ENCODE data around the gene CFAP58. TPM values are rescaled to one million over a fixed set of nuclear protein-coding genes. Genes with fewer than 3 reads are reported as not detected.

Gene CFAP58
- total and polyA plus RNA-seq, 2 donors (not counting 3 experiments of a cell fraction or from before 2014, with no cell fraction given) = 0.07 to 0.29 TPM

DNA sequence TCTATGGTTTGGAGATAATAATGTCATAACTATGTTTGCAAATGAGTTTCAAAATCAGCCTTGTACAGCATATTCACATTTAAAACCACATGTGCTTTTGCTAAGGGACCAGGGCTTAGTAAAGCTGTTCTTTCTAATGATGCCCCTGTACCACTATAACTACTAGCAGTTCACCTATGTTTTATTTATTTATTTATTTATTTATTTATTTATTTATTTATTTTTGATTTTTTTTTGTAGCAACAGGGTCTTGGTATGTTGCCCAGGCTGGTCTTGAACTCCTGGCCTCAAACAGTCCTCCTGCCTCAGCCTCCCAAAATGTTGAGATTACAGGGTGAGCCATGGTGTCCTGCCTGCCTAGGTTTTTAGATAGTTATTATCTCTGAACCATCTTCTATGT is 96.9 kb downstream of the CFAP58 start:
- Histone ChIP-seq H3K79me2 (ENCODE audit: control insufficient read depth, insufficient read depth, low read length) (no peaks in the 10 kb centered on the region), H3K4me1 (ENCODE audit: control insufficient read depth, extremely low read depth, insufficient read depth, low read length) (no peaks in the 10 kb centered on the region), H3K9me3 (replicated peaks; ENCODE audit: control insufficient read depth, insufficient read depth, low read length) (no peaks in the 10 kb centered on the region), H3K9ac (replicated peaks; ENCODE audit: extremely low read depth, insufficient read depth, low read length) (no peak overlapping the region), H4K20me1 (replicated peaks; ENCODE audit: control insufficient read depth, extremely low read depth, insufficient read depth, low read length) (no peaks in the 10 kb centered on the region), H3K36me3 (ENCODE audit: control insufficient read depth in 2 of 2, extremely low read depth in 1 of 2, insufficient read depth in 2 of 2, low read length in 2 of 2) (no peaks in the 10 kb centered on the region), H3K4me3 (replicated peaks in 1 of 3; ENCODE audit: insufficient read depth in 1 of 3, low read depth in 1 of 3, low read length in 3 of 3) (no peak overlapping the region), H3K4me2 (ENCODE audit: insufficient read depth, low read length) (no peak overlapping the region), H3K27ac (ENCODE audit: insufficient read depth, low read depth, low read length) (no peak overlapping the region), H3K9me1 (replicated peaks; ENCODE audit: control insufficient read depth, extremely low read depth, insufficient read depth, low read length) (no peaks in the 10 kb centered on the region), H2AFZ (ENCODE audit: low read depth, low read length) (no peak overlapping the region), H3K27me3 (ENCODE audit: control insufficient read depth in 2 of 2, insufficient read depth in 2 of 2, low read length in 2 of 2) (no peaks in the 10 kb centered on the region)
- ChIA-PET CTCF (no interaction called here), POLR2A (no interaction called here)
- TF ChIP-seq POLR2A (IDR thresholded peaks at IDR 0.05; ENCODE audit: low read depth, low read length) (no peak), GATA2 (IDR thresholded peaks at IDR 0.05; ENCODE audit: insufficient read depth, insufficient read length, low read depth, low read length) (no peak), MYC (IDR thresholded peaks at IDR 0.05; ENCODE audit: low read depth, low read length) (no peak), FOS (IDR thresholded peaks at IDR 0.05; ENCODE audit: borderline replicate concordance, insufficient read depth, low read length) (no peak), POLR2AphosphoS5 (IDR thresholded peaks at IDR 0.05; ENCODE audit: insufficient read depth, low read depth, low read length) (no peak), EZH2 (IDR thresholded peaks at IDR 0.05; ENCODE audit: borderline replicate concordance, low read depth, low read length, severe bottlenecking) (no peak), JUN (IDR thresholded peaks at IDR 0.05; ENCODE audit: borderline replicate concordance, insufficient read depth, insufficient read length, low read depth) (no peak)
- TF ChIP-seq, protein P1, sequence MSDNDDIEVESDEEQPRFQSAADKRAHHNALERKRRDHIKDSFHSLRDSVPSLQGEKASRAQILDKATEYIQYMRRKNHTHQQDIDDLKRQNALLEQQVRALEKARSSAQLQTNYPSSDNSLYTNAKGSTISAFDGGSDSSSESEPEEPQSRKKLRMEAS (IDR thresholded peaks at IDR 0.05; ENCODE audit: insufficient read depth, insufficient read length) = no peak
- TF ChIP-seq, protein P2, sequence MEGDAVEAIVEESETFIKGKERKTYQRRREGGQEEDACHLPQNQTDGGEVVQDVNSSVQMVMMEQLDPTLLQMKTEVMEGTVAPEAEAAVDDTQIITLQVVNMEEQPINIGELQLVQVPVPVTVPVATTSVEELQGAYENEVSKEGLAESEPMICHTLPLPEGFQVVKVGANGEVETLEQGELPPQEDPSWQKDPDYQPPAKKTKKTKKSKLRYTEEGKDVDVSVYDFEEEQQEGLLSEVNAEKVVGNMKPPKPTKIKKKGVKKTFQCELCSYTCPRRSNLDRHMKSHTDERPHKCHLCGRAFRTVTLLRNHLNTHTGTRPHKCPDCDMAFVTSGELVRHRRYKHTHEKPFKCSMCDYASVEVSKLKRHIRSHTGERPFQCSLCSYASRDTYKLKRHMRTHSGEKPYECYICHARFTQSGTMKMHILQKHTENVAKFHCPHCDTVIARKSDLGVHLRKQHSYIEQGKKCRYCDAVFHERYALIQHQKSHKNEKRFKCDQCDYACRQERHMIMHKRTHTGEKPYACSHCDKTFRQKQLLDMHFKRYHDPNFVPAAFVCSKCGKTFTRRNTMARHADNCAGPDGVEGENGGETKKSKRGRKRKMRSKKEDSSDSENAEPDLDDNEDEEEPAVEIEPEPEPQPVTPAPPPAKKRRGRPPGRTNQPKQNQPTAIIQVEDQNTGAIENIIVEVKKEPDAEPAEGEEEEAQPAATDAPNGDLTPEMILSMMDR (IDR thresholded peaks at IDR 0.05; ENCODE audit: extremely low read depth in 1 of 2, insufficient read depth in 1 of 2, low read depth in 1 of 2, low read length in 2 of 2) = no peak
- DNase-seq (ENCODE audit: low read depth, low spot score) (no peak), FAIRE-seq (no peak)
- intact Hi-C loops (cut with micrococcal nuclease) = no loop called here
- BruUV-seq (replicated peaks) = no TSS peak
- dilution Hi-C loops (cut with MboI; ENCODE audit: extremely low pct_ligation_motif_present, low sequenced_read_pairs) = no loop called here
